Progenitor cell of endocrine pancreas (in vitro differentiated cells): ENCODE measurements around the gene UBE3D. TPM values are rescaled to one million over a fixed set of nuclear protein-coding genes. Genes with fewer than 3 reads are reported as not detected.

Experiments
- DNase-seq: peaks from one replicate; pipeline ENCODE4 v3.0.0; 2021; ENCODE audit warnings: low spot score; ENCODE audit not compliant: unreplicated experiment
- H3K27ac Mint-ChIP-seq: 2 replicates; pipeline ENCODE4 v1.8.0; 2021; ENCODE audit warnings: mild to moderate bottlenecking, moderate library complexity, mixed read lengths
- H3K27me3 Mint-ChIP-seq: 2 replicates; pipeline ENCODE4 v1.8.0; 2021; ENCODE audit warnings: mixed read lengths
- H3K36me3 Mint-ChIP-seq: 2 replicates; pipeline ENCODE4 v1.8.0; 2022; ENCODE audit warnings: mixed read lengths; ENCODE audit not compliant: insufficient read depth
- H3K4me1 Mint-ChIP-seq: 2 replicates; pipeline ENCODE4 v1.8.0; 2021; ENCODE audit warnings: low read depth, mixed read lengths
- H3K4me3 Mint-ChIP-seq: 2 replicates; pipeline ENCODE4 v1.8.0; 2021; ENCODE audit warnings: low read depth, mild to moderate bottlenecking, moderate library complexity, mixed read lengths
- H3K9me3 Mint-ChIP-seq: 2 replicates; pipeline ENCODE4 v1.8.0; 2021; ENCODE audit warnings: low read depth, mixed read lengths
- total RNA-seq: library from RNA; stranded (reverse); gene quantifications from 2 replicates; pipeline ENCODE4 v1.2.1, GENCODE V29; 2021
- TF ChIP-seq, protein P1 (sequence below): fragments of 200-600 bp; sonication (generic); IDR thresholded peaks from one replicate; pipeline ENCODE4 v1.5.0; 2021; ENCODE audit warnings: antibody characterized with exemption, mild to moderate bottlenecking; ENCODE audit not compliant: unreplicated experiment

Gene UBE3D
- total RNA-seq, 1 donor from 2014 or later: 15.5 TPM

DNA sequence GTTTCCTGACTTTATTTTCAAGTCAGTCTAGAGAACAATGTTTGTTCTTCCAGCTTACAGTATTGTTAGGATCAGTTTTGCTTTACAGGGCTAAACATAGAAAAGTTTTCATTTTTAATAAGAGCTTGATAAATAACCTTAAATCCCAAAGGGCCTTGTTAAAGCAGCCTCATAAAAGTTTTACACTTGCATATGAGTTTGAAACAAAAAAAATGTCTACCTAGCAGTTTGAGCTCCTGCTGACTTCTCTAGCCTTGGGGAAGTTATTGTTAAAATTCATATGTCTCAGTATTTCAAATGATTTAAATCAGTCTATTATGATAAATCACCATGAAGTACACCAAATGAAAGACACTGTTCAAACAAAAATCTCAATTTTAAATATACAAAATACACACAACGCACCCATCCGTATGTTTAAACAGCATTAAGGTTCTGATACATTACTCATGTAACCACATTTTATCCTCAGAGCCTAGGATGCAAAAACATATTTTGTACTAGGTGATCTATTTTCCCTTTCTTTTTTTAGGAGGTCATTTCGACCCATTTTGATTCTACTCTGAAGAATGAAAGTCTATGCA lies 87.2 kb downstream of the UBE3D start:
- H3K9me3 Mint-ChIP-seq: peaks cover 3% of the 10 kb centered on the region
- no peaks in the 10 kb centered on the region for H3K27me3 Mint-ChIP-seq
- DNase-seq: no peak
- no peaks in the 10 kb centered on the region for H3K4me1 Mint-ChIP-seq
- no peak overlapping the region for H3K4me3 Mint-ChIP-seq
- peaks cover 4% of the 10 kb centered on the region for H3K36me3 Mint-ChIP-seq
- H3K27ac Mint-ChIP-seq: no peak overlapping the region
- TF ChIP-seq, protein P1, sequence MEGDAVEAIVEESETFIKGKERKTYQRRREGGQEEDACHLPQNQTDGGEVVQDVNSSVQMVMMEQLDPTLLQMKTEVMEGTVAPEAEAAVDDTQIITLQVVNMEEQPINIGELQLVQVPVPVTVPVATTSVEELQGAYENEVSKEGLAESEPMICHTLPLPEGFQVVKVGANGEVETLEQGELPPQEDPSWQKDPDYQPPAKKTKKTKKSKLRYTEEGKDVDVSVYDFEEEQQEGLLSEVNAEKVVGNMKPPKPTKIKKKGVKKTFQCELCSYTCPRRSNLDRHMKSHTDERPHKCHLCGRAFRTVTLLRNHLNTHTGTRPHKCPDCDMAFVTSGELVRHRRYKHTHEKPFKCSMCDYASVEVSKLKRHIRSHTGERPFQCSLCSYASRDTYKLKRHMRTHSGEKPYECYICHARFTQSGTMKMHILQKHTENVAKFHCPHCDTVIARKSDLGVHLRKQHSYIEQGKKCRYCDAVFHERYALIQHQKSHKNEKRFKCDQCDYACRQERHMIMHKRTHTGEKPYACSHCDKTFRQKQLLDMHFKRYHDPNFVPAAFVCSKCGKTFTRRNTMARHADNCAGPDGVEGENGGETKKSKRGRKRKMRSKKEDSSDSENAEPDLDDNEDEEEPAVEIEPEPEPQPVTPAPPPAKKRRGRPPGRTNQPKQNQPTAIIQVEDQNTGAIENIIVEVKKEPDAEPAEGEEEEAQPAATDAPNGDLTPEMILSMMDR: no peak

DNA sequence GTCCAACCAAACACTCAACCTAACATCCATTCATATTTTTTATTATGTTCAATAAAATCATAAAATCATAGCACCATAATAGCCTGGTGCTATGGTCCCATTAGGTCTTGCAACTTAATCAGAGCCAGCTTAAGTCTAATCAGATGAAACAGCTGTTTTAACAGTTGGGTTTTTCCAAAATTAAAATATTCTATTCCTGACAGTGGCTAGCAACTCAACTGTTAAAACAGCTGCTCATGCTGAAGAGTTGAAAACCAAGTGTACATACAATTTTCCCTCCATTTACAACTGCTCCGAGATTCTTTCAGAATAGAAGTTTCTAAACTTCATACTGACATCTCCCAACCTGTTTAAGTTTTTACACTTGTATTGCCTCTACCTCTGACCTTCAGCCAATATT lies 89.5 kb downstream of the UBE3D start:
- Mint-ChIP-seq H3K4me3 (no peak overlapping the region), H3K27ac (no peak overlapping the region), H3K36me3 (peaks cover 3% of the 10 kb centered on the region), H3K9me3 (peaks cover 3% of the 10 kb centered on the region), H3K27me3 (no peaks in the 10 kb centered on the region), H3K4me1 (no peaks in the 10 kb centered on the region)
- DNase-seq: no peak
- TF ChIP-seq, protein P1: no peak

DNA sequence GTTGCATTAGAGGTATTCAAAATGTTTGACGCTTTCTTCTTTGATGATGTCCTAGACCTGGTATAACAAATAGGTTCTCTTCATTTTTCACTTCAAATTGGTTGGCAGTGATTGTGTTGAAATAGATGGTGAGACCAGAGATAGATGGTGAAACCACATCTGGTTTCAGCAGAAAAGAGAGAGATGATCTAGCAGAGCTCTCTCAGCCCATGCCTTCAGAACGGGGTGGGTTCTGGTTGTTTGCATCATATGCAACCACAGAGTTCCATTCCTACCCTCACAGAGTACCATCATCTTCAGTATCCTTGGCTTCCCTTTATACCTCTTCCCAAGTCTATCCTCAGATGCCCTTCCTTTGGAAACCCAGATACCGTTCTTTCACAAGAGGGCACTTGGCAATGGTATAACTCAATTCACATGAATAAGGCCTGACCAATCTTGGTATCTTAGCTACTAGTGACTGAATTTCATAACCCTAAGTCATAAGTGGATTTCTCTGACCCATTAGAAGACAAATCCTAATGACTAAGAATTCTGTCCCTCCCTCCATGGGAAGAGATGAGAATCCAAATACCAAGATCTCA lies 93.7 kb downstream of the UBE3D start:
- peaks cover 2% of the 10 kb centered on the region for H3K36me3 Mint-ChIP-seq
- DNase-seq: no peak
- H3K9me3 Mint-ChIP-seq: peaks cover 2% of the 10 kb centered on the region
- H3K4me3 Mint-ChIP-seq: no peak overlapping the region
- H3K4me1 Mint-ChIP-seq: no peaks in the 10 kb centered on the region
- TF ChIP-seq, protein P1: no peak
- H3K27ac Mint-ChIP-seq: no peak overlapping the region
- H3K27me3 Mint-ChIP-seq: no peaks in the 10 kb centered on the region

DNA sequence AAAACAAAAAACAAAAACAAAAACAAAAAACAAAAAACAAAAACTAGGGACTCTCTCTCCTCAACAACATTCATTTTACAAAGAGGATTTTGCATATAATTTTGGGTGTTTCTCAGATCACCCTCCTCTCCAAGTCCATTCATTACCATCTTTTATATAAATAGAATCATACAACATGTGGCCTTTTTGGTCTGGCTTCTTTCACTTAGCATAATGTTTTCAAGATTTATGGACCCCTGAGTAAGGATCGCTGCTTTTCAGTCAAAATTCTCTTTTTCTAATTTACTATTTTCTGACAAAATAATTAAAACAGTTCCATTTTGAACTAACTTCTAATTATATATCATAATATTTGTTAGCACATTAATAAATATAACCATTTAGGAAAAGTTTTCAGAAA lies 94.8 kb downstream of the UBE3D start:
- no peak overlapping the region for H3K27ac Mint-ChIP-seq
- no peaks in the 10 kb centered on the region for H3K27me3 Mint-ChIP-seq
- no peak overlapping the region for H3K4me3 Mint-ChIP-seq
- H3K9me3 Mint-ChIP-seq: peaks cover 6% of the 10 kb centered on the region
- TF ChIP-seq, protein P1: no peak
- no peaks in the 10 kb centered on the region for H3K4me1 Mint-ChIP-seq
- H3K36me3 Mint-ChIP-seq: peaks cover 5% of the 10 kb centered on the region
- DNase-seq: no peak

DNA sequence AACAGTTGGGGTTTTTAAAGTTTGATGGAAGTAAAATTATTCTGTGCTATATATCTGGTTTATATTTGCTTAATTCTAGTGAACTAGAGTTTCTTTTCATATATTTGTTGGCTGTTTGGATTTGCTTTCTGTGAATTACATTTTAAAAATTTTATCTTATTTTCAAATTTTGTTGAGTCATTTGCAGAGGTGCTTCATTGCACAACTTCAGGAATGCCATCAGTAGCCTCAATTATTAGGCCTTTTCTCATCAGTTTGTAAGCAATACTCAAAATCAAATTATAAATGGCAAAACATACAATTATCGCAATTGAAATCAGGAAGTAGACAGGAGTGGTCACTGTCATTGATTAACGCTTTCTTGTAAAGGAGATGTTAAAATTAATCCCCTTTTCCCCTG lies 96.9 kb downstream of the UBE3D start:
- peaks cover 6% of the 10 kb centered on the region for H3K9me3 Mint-ChIP-seq
- peaks cover 5% of the 10 kb centered on the region for H3K36me3 Mint-ChIP-seq
- no peaks in the 10 kb centered on the region for H3K27me3 Mint-ChIP-seq
- H3K27ac Mint-ChIP-seq: no peak overlapping the region
- TF ChIP-seq, protein P1: no peak
- H3K4me1 Mint-ChIP-seq: no peaks in the 10 kb centered on the region
- no peak overlapping the region for H3K4me3 Mint-ChIP-seq
- DNase-seq: no peak
